HTERT RPE-1 (cell line): ENCODE results near the gene CDKN2AIPNL.

ENCODE experiments used
- in situ Hi-C: fragments of 300-500 bp; cut with MboI; formaldehyde crosslinking; loops from 4 replicates; pipeline ENCODE4 v1.14.3; 2020; ENCODE audit warnings: low sequenced_read_pairs

Gene CDKN2AIPNL

GRCh38 chr5:134411546-134412266, at the start of gene CDKN2AIPNL:
TSS of gene CDKN2AIPNL (minus strand) at chr5:134411881. CDS start at chr5:134411854, 27 bp downstream.
- in situ Hi-C loops = no loop called here

GRCh38 chr5:134460551-134460950, 48.9 kb upstream of the CDKN2AIPNL start:
- in situ Hi-C loops = no loop called here

- in situ Hi-C loops = no loop called here
These were observed 47.8 kb upstream of the CDKN2AIPNL start for GRCh38 chr5:134459491-134459890.

- in situ Hi-C loops = no loop called here
These were observed 47.3 kb upstream of the CDKN2AIPNL start for GRCh38 chr5:134459010-134459403.

- in situ Hi-C loops = no loop called here
These were observed 46.7 kb upstream of the CDKN2AIPNL start for GRCh38 chr5:134458234-134459009.

GRCh38 chr5:134457801-134458200, 46.1 kb upstream of the CDKN2AIPNL start:
- in situ Hi-C loops = no loop called here

GRCh38 chr5:134456825-134457224, 45.1 kb upstream of the CDKN2AIPNL start:
- in situ Hi-C loops = no loop called here

GRCh38 chr5:134455466-134455865, 43.8 kb upstream of the CDKN2AIPNL start:
- in situ Hi-C loops = no loop called here

GRCh38 chr5:134453016-134453415, 41.3 kb upstream of the CDKN2AIPNL start:
- in situ Hi-C loops = no loop called here

GRCh38 chr5:134451936-134452505, 40.3 kb upstream of the CDKN2AIPNL start:
- in situ Hi-C loops = no loop called here

- in situ Hi-C loops = no loop called here
These were observed 39.7 kb upstream of the CDKN2AIPNL start for GRCh38 chr5:134451225-134451935.

- in situ Hi-C loops = no loop called here
These were observed 38.7 kb upstream of the CDKN2AIPNL start for GRCh38 chr5:134450374-134450773.

- in situ Hi-C loops = no loop called here
These were observed 37.5 kb upstream of the CDKN2AIPNL start for GRCh38 chr5:134449167-134449566.

GRCh38 chr5:134447815-134448520, 36.3 kb upstream of the CDKN2AIPNL start:
- in situ Hi-C loops = no loop called here

- in situ Hi-C loops = no loop called here
These were observed 35.3 kb upstream of the CDKN2AIPNL start for GRCh38 chr5:134446938-134447337.

- in situ Hi-C loops = no loop called here
These were observed 34.5 kb upstream of the CDKN2AIPNL start for GRCh38 chr5:134445856-134446818.

- in situ Hi-C loops = no loop called here
These were observed 33.3 kb upstream of the CDKN2AIPNL start for GRCh38 chr5:134444941-134445471.

- in situ Hi-C loops = no loop called here
These were observed 28.6 kb upstream of the CDKN2AIPNL start for GRCh38 chr5:134440201-134440755.

- in situ Hi-C loops = no loop called here
These were observed 27.6 kb upstream of the CDKN2AIPNL start for GRCh38 chr5:134439210-134439654.
